ENCODE measurements around the gene STX1B. TPM values are rescaled to one million over a fixed set of nuclear protein-coding genes. Genes with fewer than 3 reads are reported as not detected.
"Not testable (repeated sequence)": the region's sequence is repeated elsewhere in the genome, so short reads cannot be mapped to it uniquely, and the experiment has no call there.

The STX1B gene
- total RNA-seq, 1 donor from 2014 or later = 0.40 TPM

- H3K4me3 ChIP-seq (ENCODE audit: low read depth, low read length) = no peak overlapping the region
- DNase-seq (ENCODE audit: low read depth) = no peak
- TF ChIP-seq CTCF (conservative IDR thresholded peaks at IDR 0.05; ENCODE audit: low read depth, low read length) = no peak
Measured at GRCh38 chr16:31029272-31029671, 18.8 kb upstream of the STX1B start.

GRCh38 chr16:31025339-31025738 is 14.9 kb upstream of the STX1B start:
- H3K4me3 ChIP-seq (ENCODE audit: low read depth, low read length) = no peak overlapping the region
- no peak for TF ChIP-seq CTCF (conservative IDR thresholded peaks at IDR 0.05; ENCODE audit: low read depth, low read length)
- no peak for DNase-seq (ENCODE audit: low read depth)

GRCh38 chr16:31023627-31024226 is 13.3 kb upstream of the STX1B start:
- H3K4me3 ChIP-seq (ENCODE audit: low read depth, low read length) = no peak overlapping the region
- no peak for TF ChIP-seq CTCF (conservative IDR thresholded peaks at IDR 0.05; ENCODE audit: low read depth, low read length)
- no peak for DNase-seq (ENCODE audit: low read depth)

- no peak for TF ChIP-seq CTCF (conservative IDR thresholded peaks at IDR 0.05; ENCODE audit: low read depth, low read length)
- no peak overlapping the region for H3K4me3 ChIP-seq (ENCODE audit: low read depth, low read length)
- no peak for DNase-seq (ENCODE audit: low read depth)
Measured at GRCh38 chr16:31023252-31023602, 12.8 kb upstream of the STX1B start.

GRCh38 chr16:31022544-31023251 is 12.3 kb upstream of the STX1B start:
- no peak overlapping the region for H3K4me3 ChIP-seq (ENCODE audit: low read depth, low read length)
- no peak for DNase-seq (ENCODE audit: low read depth)
- no peak for TF ChIP-seq CTCF (conservative IDR thresholded peaks at IDR 0.05; ENCODE audit: low read depth, low read length)

- DNase-seq (ENCODE audit: low read depth) = no peak
- TF ChIP-seq CTCF (conservative IDR thresholded peaks at IDR 0.05; ENCODE audit: low read depth, low read length) = no peak
- H3K4me3 ChIP-seq (ENCODE audit: low read depth, low read length) = no peak overlapping the region
Measured at GRCh38 chr16:31020536-31020935, 10.1 kb upstream of the STX1B start.

- not testable (repeated sequence) for DNase-seq (ENCODE audit: low read depth); H3K4me3 ChIP-seq (ENCODE audit: low read depth, low read length)
Measured at GRCh38 chr16:31017756-31018155, 7.3 kb upstream of the STX1B start.

Data from epithelial cell of proximal tubule (primary cell).